Anterior cingulate cortex (tissue), 58 donors: Measurements from ENCODE around the gene KLHL8.
A peak's percentile ranks its signal among the peaks of the same experiment; 100 is the strongest.
"Not testable (repeated sequence)": the region's sequence is repeated elsewhere in the genome, so short reads cannot be mapped to it uniquely, and the experiment has no call there.

Source experiments
- DNase-seq, 58 donors: peaks; one replicate each; lab custom pipeline; 2025; lab: John Stamatoyannopoulos, UW

Gene KLHL8

DNA sequence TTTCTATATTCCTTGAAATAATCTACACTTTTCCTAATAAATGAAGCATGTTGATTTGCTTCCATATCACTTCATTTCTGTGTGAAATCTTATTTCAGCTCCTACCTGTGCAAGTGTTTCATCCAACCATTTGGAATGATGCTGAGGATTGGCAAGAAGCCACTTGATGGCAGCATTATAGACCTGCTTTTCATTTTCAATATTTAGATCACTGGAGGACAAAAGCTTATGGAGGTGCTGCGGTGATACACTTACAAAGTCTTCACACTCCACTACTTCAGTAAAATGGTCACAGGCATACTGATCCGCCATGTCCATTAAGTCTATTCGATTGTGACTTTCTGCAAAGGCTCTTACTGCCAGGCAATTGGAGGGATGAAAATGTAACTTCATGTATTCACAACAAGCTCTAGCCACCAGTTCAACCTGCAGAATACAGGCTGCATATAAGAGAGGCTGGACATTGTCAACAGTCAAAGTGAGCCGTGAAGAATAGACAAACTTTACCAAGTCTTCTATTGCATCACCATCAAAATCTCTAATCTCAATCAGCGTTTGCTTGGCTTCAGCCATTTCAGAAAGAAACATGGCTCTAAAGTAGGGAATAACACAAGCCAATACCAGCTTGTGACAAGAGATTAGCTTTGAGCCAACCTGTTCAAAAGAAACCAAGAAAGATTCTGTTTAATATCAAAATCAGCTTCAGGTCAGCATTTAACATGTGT, 35.1 kb downstream of the KLHL8 start:
- no peak for DNase-seq

DNA sequence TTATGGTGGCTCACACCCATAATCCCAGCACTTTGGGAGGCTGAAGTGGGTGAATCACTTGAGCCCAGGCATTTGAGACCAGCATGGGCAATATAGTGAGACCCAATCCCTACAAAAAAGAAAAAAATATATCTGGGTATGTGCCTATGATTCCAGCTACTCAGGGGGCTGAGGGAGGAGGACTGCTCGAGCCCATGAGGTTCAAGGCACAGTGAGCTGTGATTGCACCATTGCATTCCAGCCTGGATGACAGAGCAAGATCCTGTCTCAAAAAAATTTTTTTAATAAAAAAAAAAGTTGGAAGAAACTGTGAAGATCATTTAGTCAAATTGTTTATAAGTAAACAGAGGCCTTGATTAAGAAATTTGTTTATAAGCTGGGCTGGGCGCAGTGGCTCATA, 39.7 kb downstream of the KLHL8 start:
- no peak for DNase-seq

DNA sequence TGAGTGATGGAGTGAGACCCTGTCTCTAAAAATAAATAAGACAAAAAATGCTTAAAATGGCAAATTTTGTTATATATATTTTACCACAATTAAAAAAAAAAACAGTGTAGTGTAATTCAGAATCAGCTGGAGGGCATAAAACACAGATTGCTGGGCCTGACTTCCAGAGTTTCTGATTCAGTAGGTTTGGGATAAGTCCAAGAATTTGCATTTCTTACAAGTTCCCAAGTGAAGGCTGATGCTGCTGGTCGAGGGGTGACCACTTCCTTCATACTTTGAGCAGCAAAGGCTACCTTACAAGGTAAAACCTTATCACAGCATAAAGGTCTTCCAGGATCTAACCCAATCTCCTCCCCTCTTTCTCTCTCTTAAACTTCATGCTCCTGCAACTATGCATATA, 40.7 kb downstream of the KLHL8 start:
- no peak for DNase-seq

DNA sequence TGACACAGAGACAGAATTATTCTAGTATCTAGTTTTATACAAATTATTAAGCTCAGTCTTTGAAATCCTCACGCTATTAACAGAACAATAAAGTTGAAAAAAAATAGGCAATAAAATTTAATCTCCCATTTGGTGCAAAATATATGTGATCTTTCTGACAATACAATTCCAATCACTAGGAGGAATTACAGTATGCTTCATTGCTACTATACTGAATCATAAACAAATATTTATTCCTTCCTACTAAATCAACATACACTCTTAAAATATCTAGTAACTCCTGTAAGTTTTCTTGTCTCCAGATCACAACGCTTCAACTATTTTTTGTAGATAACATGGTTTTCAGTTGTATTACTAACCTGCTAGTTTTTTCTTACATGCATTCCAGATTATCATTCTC, 45.7 kb downstream of the KLHL8 start:
- DNase-seq = no peak

DNA sequence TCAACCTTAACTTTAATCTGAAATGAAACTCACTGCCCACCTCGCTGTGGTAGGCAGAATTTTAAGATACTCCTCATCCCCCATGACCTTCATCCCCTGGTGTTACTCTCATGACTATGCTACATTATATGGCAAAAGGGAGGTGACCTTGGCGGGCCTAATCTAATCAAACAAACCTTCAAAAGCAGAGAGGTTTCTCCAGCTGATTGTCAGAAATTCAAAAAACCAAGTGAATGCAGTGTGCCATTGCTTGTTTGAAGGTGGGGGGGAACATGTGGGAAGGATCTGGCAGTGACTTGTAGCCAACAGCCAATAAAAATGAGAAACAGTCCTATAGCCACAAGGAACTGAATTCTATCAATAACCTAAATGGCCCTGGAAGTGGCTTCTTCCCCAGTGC, 48.5 kb downstream of the KLHL8 start:
- DNase-seq = no peak

DNA sequence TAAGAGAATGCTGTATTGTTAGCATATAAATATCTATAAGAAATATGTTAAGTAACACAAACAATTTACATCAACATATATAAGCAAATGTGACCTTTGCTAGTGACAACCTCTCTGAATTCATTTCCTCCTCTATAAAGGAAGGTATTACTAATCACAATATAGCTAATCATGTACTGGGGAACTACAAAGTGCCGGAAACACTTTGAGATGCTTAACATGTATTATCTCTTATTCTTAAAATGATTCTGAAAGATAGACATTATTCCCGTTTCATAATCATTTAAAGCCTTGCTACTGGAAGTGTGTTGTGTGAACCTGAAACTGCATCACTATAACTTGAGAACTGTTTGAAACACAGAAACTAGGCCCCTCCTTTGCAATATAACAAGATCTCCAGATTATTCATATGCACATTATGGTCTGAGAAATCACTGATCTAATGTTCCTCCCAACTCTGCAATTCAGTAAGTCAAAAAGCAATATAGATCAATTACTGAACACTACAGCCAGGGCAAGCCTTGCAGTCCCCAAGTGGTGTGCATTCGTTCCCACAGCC, 54.0 kb downstream of the KLHL8 start:
- DNase-seq = no peak

DNA sequence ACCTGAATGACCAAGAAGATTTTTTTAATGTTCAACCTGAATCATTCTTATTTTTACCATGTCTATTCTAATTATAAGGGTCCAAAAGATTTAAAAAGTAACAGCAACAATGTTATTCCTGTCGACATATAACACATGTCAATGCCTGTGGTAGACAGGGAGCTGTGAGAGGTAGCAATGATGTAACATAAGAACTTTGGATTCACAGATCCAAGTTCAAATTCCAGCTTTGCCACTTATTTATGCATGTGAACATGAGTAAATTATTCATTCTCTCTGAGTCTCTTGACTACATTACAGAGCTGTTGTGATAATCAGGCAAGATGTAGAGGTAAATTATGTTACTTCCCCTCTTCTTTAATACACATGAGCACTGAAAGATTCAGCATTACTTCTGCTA, 54.5 kb downstream of the KLHL8 start:
- DNase-seq = no peak

DNA sequence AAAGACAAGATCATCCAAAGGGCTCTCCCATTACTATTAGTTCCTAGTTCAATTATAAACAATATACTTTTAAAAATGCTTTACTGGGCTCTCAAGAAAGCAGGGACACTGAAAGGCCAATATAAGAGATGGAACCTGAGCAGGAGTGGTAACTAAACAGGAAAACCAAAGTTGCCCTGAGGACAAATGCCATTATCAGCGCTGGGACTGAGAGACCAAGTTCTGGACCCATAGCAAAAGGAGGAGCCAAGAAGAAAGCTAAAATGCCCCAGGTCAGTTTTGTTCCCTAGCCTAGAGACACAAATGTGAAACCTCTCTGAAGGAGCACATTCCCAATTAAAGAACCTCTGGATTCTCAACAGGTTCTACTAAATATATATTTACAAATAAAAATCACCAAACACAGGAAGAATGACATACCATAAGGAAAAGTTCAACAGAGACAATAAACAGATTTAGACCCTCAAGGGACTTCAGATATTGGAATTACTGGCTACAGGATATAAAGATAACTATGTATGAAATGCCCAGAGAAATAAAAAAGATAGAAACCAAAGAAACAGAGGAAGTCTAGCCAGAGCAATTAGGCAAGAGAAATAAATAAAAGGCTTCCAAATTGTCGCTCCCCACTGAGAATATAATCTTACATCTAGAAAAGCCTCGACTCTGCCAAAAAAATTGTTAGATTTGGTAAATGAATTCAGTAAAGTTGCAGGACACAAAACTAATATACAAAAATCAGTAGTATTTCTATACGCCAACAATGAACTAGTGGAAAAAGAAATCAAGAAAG, 67.1 kb downstream of the KLHL8 start:
- DNase-seq = no peak

DNA sequence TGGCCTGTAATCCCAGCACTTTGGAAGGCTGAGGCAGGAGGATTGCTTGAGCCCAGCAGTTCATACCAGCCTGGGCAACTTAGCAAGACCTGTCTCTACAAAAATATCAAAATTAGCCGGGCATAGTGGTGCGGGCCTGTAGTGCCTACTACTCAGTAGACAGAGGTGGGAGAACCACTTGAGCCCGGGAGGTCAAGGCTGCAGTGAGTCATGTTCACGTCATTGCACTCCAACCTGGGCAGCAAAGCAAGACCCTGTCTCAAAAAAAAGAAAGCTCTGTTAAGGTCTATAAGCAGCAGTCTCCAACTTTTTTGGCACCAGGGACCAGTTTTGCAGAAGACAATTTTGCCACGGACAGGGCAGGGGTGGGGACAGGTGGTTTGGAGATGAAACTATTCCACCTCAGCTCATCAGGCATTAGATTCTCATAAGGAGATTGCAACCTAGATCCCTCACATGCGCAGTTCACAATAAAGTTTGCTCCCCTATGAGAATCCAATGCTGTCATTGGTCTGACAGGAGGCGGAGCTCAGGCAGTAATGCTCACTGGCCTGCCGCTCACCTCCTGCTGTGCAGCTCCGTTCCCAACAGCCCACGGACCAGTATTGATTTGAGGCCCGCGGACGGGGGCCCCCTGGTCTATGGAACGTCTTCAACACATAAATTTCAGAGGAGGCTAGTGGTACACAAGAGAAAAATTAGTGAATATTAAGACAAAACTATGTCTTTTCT, 67.9 kb downstream of the KLHL8 start:
- no peak for DNase-seq

DNA sequence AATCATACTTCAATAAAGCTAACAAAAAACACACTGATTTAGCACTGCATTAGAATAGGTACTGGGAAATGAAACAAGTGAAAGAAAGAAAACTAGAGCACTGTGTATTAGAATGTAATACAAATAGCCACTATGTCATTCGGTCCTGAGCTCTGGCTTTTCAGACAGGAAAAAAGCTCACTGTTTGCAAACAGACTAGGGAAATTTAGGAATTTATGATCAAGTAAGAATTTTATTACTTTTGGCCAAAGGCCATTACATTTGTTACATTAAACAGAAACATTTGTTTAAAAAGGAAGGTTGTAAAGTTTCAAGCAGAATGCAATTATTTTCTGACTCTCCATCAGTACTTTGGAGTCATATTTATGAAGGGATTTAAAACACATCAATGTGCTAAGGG, 68.7 kb downstream of the KLHL8 start:
- DNase-seq = no peak

DNA sequence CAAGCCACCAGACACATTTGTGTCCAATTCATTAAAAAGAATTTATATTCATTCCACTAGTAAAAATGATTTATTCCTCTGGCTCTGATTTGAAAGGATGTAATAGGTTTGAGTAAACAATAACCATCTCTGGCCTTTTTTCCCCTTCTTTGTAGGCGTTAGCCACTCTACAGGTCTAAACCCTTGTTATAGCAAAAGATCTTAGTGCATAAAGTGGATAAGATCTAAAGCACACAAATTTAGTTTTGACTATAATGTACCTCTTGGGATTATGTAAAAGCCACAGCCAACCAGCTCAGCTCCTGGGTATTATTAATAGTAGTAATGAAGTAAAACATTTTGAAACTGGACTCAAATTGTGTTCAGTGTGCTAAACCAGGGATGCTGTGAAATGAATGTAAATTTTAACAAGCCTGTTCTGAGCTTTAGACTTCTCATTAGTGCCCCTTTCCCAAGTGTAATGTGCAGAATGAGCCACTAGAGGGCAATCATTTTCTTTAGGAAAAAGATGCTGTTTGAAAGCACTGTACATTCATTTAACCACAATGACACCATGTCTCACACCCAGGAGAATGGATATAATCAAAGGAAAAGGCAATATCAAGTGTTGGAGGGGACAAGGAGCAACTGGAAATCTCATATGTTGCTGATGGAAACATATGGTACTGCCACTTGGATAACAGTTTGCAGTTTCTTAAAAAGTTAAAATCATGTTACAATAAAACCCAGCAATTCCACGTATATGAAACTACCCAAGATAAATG, 69.7 kb downstream of the KLHL8 start:
- peak in 26 of 58 donors; percentile 0 to 76 (median 12) for DNase-seq

DNA sequence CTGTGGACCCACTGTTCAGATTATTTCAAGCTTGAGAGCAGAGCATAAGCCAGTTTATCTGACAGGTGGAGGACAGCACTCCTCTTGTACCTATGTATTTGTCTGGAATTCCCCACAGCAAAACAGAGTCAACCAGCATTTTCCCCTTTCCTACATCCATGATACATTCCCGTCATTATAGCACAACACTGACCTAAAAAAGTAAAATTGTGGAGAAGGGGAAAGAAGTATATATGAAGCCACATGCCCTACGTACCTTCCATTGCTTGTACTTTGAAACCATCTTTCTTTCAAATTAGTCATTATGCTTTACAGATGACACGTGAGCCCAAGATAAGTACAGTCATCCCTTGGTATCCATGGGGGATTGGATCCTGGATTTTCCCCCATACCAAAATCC, 73.3 kb downstream of the KLHL8 start:
- DNase-seq = no peak

DNA sequence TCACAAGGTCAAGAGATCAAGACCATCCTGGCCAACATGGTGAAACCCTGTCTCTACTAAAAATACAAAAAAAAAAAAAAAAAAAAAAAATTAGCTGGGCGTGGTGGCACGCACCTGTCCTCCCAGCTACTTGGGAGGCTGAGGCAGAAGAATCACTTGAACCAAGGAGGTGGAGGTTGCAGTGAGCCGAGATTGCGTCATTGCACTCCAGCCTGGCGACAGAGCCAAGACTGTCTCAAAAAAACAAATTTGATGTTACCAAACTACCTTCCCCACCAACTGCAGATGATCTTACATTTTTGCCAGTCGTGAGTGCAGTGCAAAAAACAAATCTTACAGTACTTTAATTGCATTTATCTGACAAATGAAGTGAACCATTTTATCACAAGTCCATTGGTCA, 74.5 kb downstream of the KLHL8 start:
- not testable (repeated sequence) for DNase-seq

DNA sequence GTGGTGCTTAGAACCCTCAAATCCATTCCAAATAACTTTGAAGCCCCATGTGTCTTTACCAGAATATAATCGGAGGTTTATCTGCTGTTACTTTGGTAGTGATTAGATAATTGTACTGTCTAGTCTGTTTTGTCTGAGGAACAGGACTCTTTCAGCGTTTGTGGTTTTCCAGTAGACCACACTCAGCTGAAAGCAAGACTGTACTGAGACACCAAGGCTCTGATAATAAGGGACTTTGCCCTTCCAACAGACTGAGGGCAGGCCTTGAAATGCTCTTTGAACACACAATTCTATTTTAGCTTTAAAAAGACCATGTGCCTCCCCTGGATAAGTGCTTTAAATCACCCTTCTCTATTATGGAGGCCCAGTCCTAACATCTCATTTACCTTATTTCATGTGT, 76.1 kb downstream of the KLHL8 start:
- no peak for DNase-seq

DNA sequence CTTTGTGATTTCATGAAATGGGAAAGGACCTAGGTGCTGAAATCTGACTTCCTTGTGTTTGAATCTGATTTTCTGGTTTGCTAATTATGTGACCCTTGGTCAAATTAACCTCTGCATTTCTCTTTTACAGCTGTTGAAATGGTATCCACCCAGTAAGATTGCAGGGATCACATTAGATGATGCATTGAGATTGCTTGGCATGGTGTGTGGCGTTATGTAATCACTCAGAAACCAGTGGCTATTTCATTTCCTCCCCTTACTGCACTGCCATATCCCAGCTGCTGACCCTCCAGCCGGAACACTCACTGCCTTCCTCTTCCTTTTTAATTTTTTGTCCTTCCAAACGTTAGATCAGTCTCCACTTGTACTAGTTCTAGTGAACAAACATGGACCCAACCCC, 79.0 kb downstream of the KLHL8 start:
- DNase-seq = no peak

DNA sequence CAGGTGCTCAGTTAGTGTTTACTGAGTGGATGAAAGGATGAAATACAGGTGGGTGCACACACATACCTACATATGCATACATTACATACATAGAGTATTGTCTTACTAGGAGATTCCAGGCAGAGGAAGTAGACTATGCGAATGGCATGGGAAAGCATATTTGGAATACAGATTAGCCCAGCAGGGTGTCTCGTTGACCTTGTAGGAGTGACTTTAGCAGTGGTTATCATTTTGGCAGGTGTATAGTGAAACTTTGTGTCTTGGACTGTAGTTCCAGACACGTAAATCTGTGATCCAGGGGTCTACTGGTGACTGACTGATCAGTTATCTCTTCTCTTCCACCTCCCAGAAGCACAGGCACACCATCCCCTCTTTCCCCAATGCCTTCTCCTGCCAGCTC, 86.3 kb downstream of the KLHL8 start:
- DNase-seq = no peak

DNA sequence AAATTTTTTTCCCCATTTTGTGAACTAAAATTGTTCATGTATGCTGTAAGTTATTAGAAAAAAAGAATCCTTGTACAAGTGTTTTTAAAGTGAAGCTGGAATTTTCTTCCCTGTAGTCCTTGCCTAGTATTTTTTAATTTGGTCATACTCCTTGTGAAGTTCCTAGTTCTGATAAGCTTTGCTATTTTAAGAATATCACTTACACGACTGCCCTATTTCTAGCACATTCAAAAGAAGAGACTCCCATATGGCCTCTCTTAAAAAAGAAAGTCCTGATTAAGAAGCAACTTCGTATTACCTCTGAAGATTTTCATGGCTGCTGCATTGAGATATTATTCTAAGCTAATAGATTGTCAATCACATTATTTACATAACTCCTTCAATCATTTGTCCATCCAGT, 87.2 kb downstream of the KLHL8 start:
- no peak for DNase-seq

DNA sequence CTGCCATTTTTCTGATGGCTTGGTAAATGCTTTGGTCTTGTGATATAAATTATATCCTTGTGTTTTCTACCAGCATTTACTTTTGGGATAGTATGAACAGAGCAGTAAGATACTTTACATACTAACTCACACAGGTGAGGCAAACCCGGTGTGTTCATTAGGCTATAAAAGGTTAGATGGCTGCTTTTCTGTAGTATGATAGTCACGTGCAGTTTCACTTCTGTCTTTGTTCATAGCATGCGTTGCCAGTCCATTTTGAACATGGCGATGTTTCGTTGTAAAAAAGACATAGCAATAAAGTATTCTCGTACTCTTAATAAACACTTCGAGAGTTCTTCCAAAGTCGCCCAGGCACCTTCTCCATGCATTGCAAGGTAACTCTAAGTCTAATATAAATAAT, 88.4 kb downstream of the KLHL8 start:
- no peak for DNase-seq

DNA sequence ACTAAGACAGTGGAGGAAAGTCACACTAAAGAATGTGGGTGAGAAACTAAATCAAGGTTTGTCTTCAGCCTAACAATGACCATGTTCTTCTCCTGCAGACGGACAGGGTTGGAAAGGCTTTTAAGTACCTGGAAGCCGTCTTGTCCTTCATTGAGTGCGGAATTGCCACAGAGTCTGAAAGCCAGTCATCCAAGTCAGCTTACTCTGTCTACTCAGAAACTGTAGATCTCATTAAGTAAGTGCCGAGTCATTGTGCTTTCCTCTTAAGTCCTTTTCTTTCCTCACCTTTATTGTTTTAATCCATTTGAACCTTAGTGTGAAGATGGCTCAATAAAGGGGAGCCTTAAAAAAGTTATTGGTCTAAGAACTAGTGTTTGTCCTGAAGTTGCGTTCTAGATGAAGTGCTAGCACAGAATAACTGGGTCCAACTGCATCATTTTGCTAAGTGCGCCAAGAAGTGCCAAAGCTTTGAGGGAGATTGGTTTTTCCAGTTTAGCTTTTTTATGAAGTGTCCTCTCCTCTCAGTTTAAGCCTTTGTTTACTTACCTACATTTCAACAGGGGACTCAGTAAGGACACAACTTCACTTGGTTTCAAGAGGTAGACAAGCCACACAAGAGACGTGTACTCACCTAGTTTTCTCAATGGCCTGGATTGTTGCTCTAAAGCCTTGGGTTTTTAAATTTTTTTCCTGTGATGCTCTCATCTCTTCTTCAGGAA, 89.3 kb downstream of the KLHL8 start:
- DNase-seq = no peak

DNA sequence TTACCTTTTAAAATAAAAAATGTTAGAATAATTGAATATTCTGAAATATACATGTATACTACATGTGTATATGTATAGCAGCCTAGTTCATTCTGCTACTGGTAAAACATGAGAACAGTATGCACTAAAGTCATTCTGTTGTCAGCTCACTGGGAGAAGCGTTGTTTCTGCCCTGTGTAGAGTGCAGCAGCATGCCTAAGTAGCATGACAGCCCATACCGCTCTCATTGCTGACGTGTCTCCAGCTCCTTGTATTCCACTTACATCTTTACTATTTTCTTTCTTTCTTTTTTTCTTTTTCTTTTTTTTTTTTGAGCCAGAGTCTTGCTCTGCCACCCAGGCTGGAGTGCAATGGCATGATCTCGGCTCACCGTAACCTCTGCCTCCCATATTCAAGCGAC, 90.7 kb downstream of the KLHL8 start:
- DNase-seq = no peak
